NCI-H82 (cell line): ENCODE measurements around the gene TMEM205.
A peak's percentile ranks its signal among the peaks of the same experiment; 100 is the strongest.
"Not testable (repeated sequence)": the region's sequence is repeated elsewhere in the genome, so short reads cannot be mapped to it uniquely, and the experiment has no call there.

ENCODE experiments used
- DNase-seq: peaks from one replicate; lab custom pipeline; 2025; lab: John Stamatoyannopoulos, UW

Gene TMEM205

GRCh38 chr19:11373166-11373884 lies 27.3 kb upstream of the TMEM205 start:
- DNase-seq, result peak; percentile 55

GRCh38 chr19:11370744-11371143 lies 24.7 kb upstream of the TMEM205 start:
- DNase-seq, result no peak

GRCh38 chr19:11367528-11367927 lies 21.5 kb upstream of the TMEM205 start:
- peak; percentile 80 for DNase-seq

GRCh38 chr19:11365557-11366117 lies 19.6 kb upstream of the TMEM205 start:
- no peak for DNase-seq

- no peak for DNase-seq
Measured at GRCh38 chr19:11364935-11365334, 18.9 kb upstream of the TMEM205 start.

- no peak for DNase-seq
Measured at GRCh38 chr19:11364296-11364904, 18.3 kb upstream of the TMEM205 start.

GRCh38 chr19:11363881-11364280 lies 17.8 kb upstream of the TMEM205 start:
- DNase-seq, result no peak

- peak; percentile 63 for DNase-seq
Measured at GRCh38 chr19:11361771-11362731, 16.0 kb upstream of the TMEM205 start.

GRCh38 chr19:11361037-11361770 lies 15.1 kb upstream of the TMEM205 start:
- peak; percentile 64 for DNase-seq

GRCh38 chr19:11359421-11359820 lies 13.4 kb upstream of the TMEM205 start:
- no peak for DNase-seq

GRCh38 chr19:11356676-11357550 lies 10.8 kb upstream of the TMEM205 start:
- DNase-seq, result no peak

GRCh38 chr19:11356074-11356397 lies 10.0 kb upstream of the TMEM205 start:
- no peak for DNase-seq

GRCh38 chr19:11355160-11356073 lies 9.3 kb upstream of the TMEM205 start, which contains the start of gene PLPPR2:
Gene PLPPR2, plus strand, starts transcription at chr19:11355432. Its CDS starts 2,242 bp downstream, at chr19:11357674.
- peak; percentile 94 for DNase-seq

- not testable (repeated sequence) for DNase-seq
Measured at GRCh38 chr19:11354102-11354501, 8.0 kb upstream of the TMEM205 start.

- DNase-seq, result no peak
Measured at GRCh38 chr19:11349171-11349570, 3.1 kb upstream of the TMEM205 start.

GRCh38 chr19:11347546-11348039 lies 1.5 kb upstream of the TMEM205 start:
- peak; percentile 58 for DNase-seq

GRCh38 chr19:11345122-11345803 lies 805 bp downstream of the TMEM205 start:
- DNase-seq, result peak; percentile 16

- DNase-seq, result no peak
Measured at GRCh38 chr19:11342429-11342828, 3.6 kb downstream of the TMEM205 start.

- DNase-seq, result not testable (repeated sequence)
Measured at GRCh38 chr19:11340099-11340467, 6.0 kb downstream of the TMEM205 start.
